ENCODE measurements around the gene STIMATE. TPM values are rescaled to one million over a fixed set of nuclear protein-coding genes. Genes with fewer than 3 reads are reported as not detected.

The STIMATE gene
- total RNA-seq, 4 donors from 2014 or later, result 15.0 to 22.1 (median 18.7) TPM

DNA sequence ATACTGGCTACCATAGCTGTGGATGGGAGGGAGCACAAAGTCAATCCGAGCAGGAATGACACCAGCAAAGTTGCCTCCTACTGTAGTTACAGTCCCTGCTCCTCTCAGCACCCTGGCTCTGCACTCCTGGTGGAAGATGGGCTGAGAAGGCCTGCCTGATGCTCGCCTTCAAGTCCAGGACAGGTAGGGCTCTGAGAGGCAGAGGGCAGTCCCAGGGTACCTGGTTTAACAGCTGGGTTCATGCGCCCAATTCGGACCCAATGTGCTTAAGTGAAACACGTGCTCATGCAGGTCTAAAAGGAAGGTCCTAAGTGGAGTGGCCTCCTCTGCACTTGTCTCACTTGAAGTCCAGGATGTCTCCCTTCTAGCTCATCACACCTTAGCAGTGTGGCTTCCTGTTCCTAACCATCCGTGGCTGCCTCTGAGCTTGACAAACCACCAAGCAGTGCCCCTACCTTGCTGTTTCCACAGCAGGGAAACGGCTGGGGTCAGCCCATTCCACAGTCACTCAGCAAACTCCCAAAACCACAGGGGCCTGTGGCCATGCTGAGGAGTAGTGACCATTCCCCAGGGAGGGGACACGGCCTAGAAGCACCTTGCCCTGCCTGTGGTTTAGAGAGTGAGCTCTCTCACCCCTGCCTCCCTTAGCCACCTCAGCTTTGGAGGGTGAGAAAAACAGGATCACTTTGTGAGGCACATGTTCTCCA, 58.6 kb downstream of the STIMATE start:
- no peak for DNase-seq
- no peak overlapping the region for H3K4me3 ChIP-seq (replicated peaks in 1 of 3)
- H3K27ac ChIP-seq, result no peak overlapping the region
- intact Hi-C loops (cut with DNase I), result no loop called here
- 87 to 96% methylated on average over 7 to 8 of the region's 8 CpGs for WGBS, 2 donors
- H3K36me3 ChIP-seq, result peaks cover 8 to 25% of the 10 kb centered on the region in 2 donors
- H3K27me3 ChIP-seq, result no peaks in the 10 kb centered on the region
- H3K9me3 ChIP-seq, result no peaks in the 10 kb centered on the region
- H3K4me1 ChIP-seq, result peaks cover 0 to 3% of the 10 kb centered on the region in 2 donors
- TF ChIP-seq CTCF (IDR thresholded peaks at IDR 0.05), result no peak
- no peak for TF ChIP-seq POLR2A (IDR thresholded peaks at IDR 0.05)

- intact Hi-C loops (cut with DNase I), result no loop called here
- DNase-seq, result no peak
- H3K36me3 ChIP-seq, result peaks cover 8 to 18% of the 10 kb centered on the region in 2 donors
- no peak overlapping the region for H3K27ac ChIP-seq
- no peaks in the 10 kb centered on the region for H3K4me1 ChIP-seq
- no peaks in the 10 kb centered on the region for H3K27me3 ChIP-seq
- WGBS, 2 donors, result 91 to 92% methylated on average over 3 to 4 of the region's 4 CpGs
- H3K4me3 ChIP-seq (replicated peaks in 1 of 3), result no peak overlapping the region
- no peaks in the 10 kb centered on the region for H3K9me3 ChIP-seq
- TF ChIP-seq POLR2A (IDR thresholded peaks at IDR 0.05) (no peak), CTCF (IDR thresholded peaks at IDR 0.05) (no peak)
Measured at GRCh38 chr3:52836986-52837385, 60.4 kb downstream of the STIMATE start.

DNA sequence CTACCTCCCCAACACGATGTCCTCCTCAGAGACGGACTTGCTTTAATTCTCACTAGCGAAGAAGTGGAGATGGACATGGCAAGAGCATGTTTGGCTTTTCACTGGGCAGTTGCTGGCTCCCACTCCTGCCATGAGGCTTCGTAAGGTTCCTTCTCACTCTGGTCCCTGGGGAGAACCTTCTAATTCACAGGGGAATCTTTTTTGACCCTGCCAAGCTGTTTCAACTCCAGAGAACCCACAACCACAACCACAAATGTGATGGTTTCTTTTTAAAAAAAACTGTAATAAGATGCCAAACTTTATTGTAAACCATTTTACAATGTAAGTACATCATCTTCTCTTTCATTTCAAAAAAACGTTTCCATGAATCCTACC, 60.9 kb downstream of the STIMATE start:
- no peak overlapping the region for H3K27ac ChIP-seq
- intact Hi-C loops (cut with DNase I), result no loop called here
- peaks cover 0 to 3% of the 10 kb centered on the region in 2 donors for H3K4me1 ChIP-seq
- no peak overlapping the region for H3K4me3 ChIP-seq (replicated peaks in 1 of 3)
- peaks cover 6 to 12% of the 10 kb centered on the region in 2 donors for H3K36me3 ChIP-seq
- H3K9me3 ChIP-seq, result no peaks in the 10 kb centered on the region
- 90 to 92% methylated on average over 5 of the region's 5 CpGs for WGBS, 2 donors
- TF ChIP-seq CTCF (IDR thresholded peaks at IDR 0.05) (no peak), POLR2A (IDR thresholded peaks at IDR 0.05) (no peak)
- no peak for DNase-seq
- no peaks in the 10 kb centered on the region for H3K27me3 ChIP-seq

DNA sequence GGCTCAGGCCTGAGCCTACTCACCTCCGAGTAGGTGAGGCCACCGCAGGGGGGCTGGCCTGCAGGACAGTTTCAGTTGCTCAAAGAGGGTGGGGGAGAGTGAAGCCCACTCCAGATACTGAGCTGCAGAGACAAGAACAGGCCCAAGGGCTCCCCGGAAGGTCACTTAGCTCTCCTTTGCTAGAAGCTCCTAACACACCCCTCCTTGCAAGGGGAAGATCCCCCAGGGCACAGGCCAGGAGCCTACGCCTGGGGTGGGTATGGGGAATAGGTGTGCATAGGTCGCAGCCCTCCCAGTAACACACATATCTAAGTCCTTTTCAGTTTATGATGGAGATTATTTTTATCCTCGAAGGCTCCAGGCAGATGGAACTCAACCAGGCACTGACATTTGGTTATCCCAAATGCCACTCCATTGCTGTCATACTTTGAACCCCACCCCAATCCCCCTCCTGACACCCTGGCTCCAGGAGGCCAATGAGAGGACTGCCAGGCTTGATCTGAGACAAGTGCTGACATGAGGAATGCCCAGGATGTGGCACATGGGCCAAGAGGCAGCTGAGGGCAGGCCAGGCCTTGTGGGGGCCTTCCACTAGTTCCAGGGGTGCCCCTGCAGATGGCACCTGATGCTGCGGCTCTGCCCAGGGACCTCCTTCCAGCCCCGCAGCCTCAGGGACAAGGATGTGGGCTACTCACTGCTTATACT, 61.4 kb downstream of the STIMATE start:
- no peaks in the 10 kb centered on the region for H3K27me3 ChIP-seq
- TF ChIP-seq CTCF (IDR thresholded peaks at IDR 0.05) (no peak), POLR2A (IDR thresholded peaks at IDR 0.05) (no peak)
- H3K4me3 ChIP-seq (replicated peaks in 1 of 3), result no peak overlapping the region
- intact Hi-C loops (cut with DNase I), result no loop called here
- peaks cover under 1 to 12% of the 10 kb centered on the region in 2 donors for H3K36me3 ChIP-seq
- no peaks in the 10 kb centered on the region for H3K9me3 ChIP-seq
- 80 to 95% methylated on average over 8 of the region's 8 CpGs for WGBS, 2 donors
- H3K4me1 ChIP-seq, result peaks cover 0 to 4% of the 10 kb centered on the region in 2 donors
- no peak overlapping the region for H3K27ac ChIP-seq
- no peak for DNase-seq

DNA sequence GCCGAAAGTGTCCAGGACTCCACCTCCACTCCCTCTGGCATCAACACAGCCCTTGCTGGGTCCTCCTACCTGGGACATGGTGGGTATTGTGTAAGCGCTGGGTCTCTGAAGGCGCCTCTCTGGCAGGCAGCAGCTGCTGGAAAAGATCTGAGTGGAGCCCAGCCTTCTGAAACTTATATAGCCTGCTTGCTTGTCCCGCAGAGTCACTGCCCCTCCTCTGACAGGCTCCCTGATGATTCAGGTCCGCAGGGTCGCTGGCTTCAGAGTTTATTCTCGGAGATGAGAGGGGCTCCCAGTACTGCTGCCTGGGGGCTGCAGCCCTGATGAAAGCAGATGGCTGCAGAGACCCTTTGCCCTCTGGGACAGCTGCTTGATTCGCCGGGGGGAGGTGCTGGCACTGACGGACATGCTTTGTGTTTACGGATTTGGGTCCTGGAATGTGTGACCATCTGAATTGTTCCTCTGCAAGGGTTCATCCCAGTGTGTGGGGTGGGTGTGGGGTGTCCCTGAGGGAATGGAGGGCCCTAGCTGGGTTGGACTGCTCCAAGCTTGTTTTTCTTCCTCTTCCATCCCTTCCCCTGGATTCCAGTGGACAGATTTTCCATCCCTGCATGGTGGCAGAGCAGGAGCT, 62.4 kb downstream of the STIMATE start, which contains the start of gene MUSTN1:
TSS of gene MUSTN1 (minus strand) at position 149 of the 631 bp plus-strand sequence. CDS start at position 78, 71 bp downstream.
- no peak for DNase-seq
- Histone ChIP-seq H3K4me1 (peaks cover 0 to 4% of the 10 kb centered on the region in 2 donors), H3K27me3 (no peaks in the 10 kb centered on the region), H3K9me3 (no peaks in the 10 kb centered on the region), H3K27ac (no peak within 1 kb of the TSS), H3K36me3 (peaks cover 0 to 7% of the 10 kb centered on the region in 2 donors), H3K4me3 (replicated peaks in 1 of 3) (no peak within 1 kb of the TSS)
- WGBS, 2 donors, result 64 to 71% methylated on average over 3 to 8 of the region's 11 CpGs
- intact Hi-C loops (cut with DNase I), result no loop called here
- no peak for TF ChIP-seq POLR2A (IDR thresholded peaks at IDR 0.05)
- TF ChIP-seq CTCF (IDR thresholded peaks at IDR 0.05), result no peak
